WI38 (cell line): ENCODE data around the gene TRPV2.
"Not testable (repeated sequence)": the region's sequence is repeated elsewhere in the genome, so short reads cannot be mapped to it uniquely, and the experiment has no call there.

ENCODE experiments used
- H3K4me3 ChIP-seq: 2 replicates; pipeline ENCODE4 v1.5.1; 2011; ENCODE audit warnings: low read depth, mild to moderate bottlenecking, control low read depth, low read length
- CTCF ChIP-seq: IDR thresholded peaks from 2 replicates; pipeline ENCODE4 v1.5.1; 2012; ENCODE audit warnings: low read depth, mild to moderate bottlenecking, control low read depth, low read length

Gene TRPV2

GRCh38 chr17:16447676-16448075 is 32.3 kb downstream of the TRPV2 start:
- H3K4me3 ChIP-seq: no peak overlapping the region
- TF ChIP-seq CTCF: no peak

- no peak overlapping the region for H3K4me3 ChIP-seq
- TF ChIP-seq CTCF: no peak
Observed at GRCh38 chr17:16448490-16448889, 33.1 kb downstream of the TRPV2 start.

- H3K4me3 ChIP-seq: no peak overlapping the region
- no peak for TF ChIP-seq CTCF
Observed at GRCh38 chr17:16449121-16449570, 33.8 kb downstream of the TRPV2 start.

GRCh38 chr17:16450028-16450427 is 34.7 kb downstream of the TRPV2 start:
- no peak overlapping the region for H3K4me3 ChIP-seq
- no peak for TF ChIP-seq CTCF

- not testable (repeated sequence) for H3K4me3 ChIP-seq
Observed at GRCh38 chr17:16452268-16452667, 36.9 kb downstream of the TRPV2 start.

GRCh38 chr17:16453493-16453851 is 38.1 kb downstream of the TRPV2 start:
- H3K4me3 ChIP-seq: no peak overlapping the region
- no peak for TF ChIP-seq CTCF

GRCh38 chr17:16455997-16456741 is 40.8 kb downstream of the TRPV2 start:
- no peak for TF ChIP-seq CTCF
- no peak overlapping the region for H3K4me3 ChIP-seq
